Measurements from ENCODE around the gene NELL1.

- no peak for TF ChIP-seq POLR2A (IDR thresholded peaks at IDR 0.05)
- TF ChIP-seq CTCF (IDR thresholded peaks at IDR 0.05) = no peak
- no peak for TF ChIP-seq POLR2AphosphoS5 (IDR thresholded peaks at IDR 0.05)
- no peak for TF ChIP-seq EP300 (IDR thresholded peaks at IDR 0.05)
These were observed 102.3 kb downstream of the NELL1 start for GRCh38 chr11:20771681-20772080.
